PC-3 (cell line): ENCODE measurements around the gene ORM2. TPM values are rescaled to one million over a fixed set of nuclear protein-coding genes. Genes with fewer than 3 reads are reported as not detected.

Experiments used
- ATAC-seq: fragments of 200-7000 bp; cut with Tn5 transposase; 2 replicates; pipeline ENCODE4 v1.9.1; 2020; ENCODE audit warnings: mild to moderate bottlenecking, moderate library complexity
- BruUV-seq: library from RNA; stranded (reverse); fragments of 400-500 nt; replicated peaks from 2 replicates; lab custom pipeline; 2021; lab: Mats Ljungman, UMichigan
- CTCF ChIA-PET: fragments of 300-600 bp; sonication (Branson Sonifier 250); formaldehyde crosslinking; loops from one replicate; lab custom pipeline; 2022; ENCODE audit warnings: antibody characterized with exemption; lab: Charles Lee
- POLR2A ChIA-PET: fragments of 300-600 bp; sonication (Branson Sonifier 250); formaldehyde crosslinking; loops from one replicate; lab custom pipeline; 2022; ENCODE audit warnings: antibody characterized with exemption; ENCODE audit not compliant: unreplicated experiment; lab: Charles Lee
- DNase-seq: peaks from one replicate; pipeline ENCODE4 v3.0.0-alpha.2; 2015
- H2AFZ ChIP-seq: fragments of 300-600 bp; sonication (generic); 2 replicates; pipeline ENCODE4 v1.6.0; 2016; ENCODE audit warnings: antibody characterized with exemption, low read length
- H3F3A ChIP-seq: fragments of 300-600 bp; sonication (generic); one replicate; pipeline ENCODE4 v1.6.0; 2017; ENCODE audit warnings: antibody characterized with exemption, low read length, control low read depth, mild to moderate bottlenecking; ENCODE audit not compliant: unreplicated experiment
- H3K27ac ChIP-seq: fragments of 300-600 bp; sonication (generic); 2 replicates; pipeline ENCODE4 v1.5.1; 2016; ENCODE audit warnings: mild to moderate bottlenecking, low read length
- H3K27me3 ChIP-seq: fragments of 300-600 bp; sonication (generic); 2 replicates; pipeline ENCODE4 v1.6.1; 2016; ENCODE audit warnings: low read length, mixed read lengths
- H3K36me3 ChIP-seq: fragments of 300-600 bp; sonication (generic); 2 replicates; pipeline ENCODE4 v1.6.1; 2016; ENCODE audit warnings: low read depth, mixed run types, low read length, mixed read lengths
- H3K4me1 ChIP-seq: fragments of 300-600 bp; sonication (generic); 2 replicates; pipeline ENCODE4 v1.5.1; 2016; ENCODE audit warnings: low read length; ENCODE audit not compliant: insufficient read depth
- H3K4me2 ChIP-seq: fragments of 300-600 bp; sonication (generic); 2 replicates; pipeline ENCODE4 v1.6.0; 2016; ENCODE audit warnings: low read length
- H3K4me3 ChIP-seq: fragments of 300-600 bp; sonication (generic); 2 replicates; pipeline ENCODE4 v1.5.1; 2016; ENCODE audit warnings: mild to moderate bottlenecking, low read length, mixed read lengths
- H3K79me2 ChIP-seq: fragments of 300-600 bp; sonication (generic); 2 replicates; pipeline ENCODE4 v1.6.1; 2017; ENCODE audit warnings: low read length, mixed read lengths
- H3K9ac ChIP-seq: fragments of 300-600 bp; sonication (generic); 2 replicates; pipeline ENCODE4 v1.6.0; 2016; ENCODE audit warnings: mild to moderate bottlenecking, low read length
- H3K9me2 ChIP-seq: fragments of 300-600 bp; sonication (generic); replicated peaks from 2 replicates; pipeline ENCODE4 v1.6.1; 2016; ENCODE audit warnings: mixed run types, low read length, mixed read lengths
- H3K9me3 ChIP-seq: fragments of 300-600 bp; sonication (generic); 2 replicates; pipeline ENCODE4 v1.6.1; 2016; ENCODE audit warnings: low read length, mixed read lengths
- H4K20me1 ChIP-seq: fragments of 300-600 bp; sonication (generic); 2 replicates; pipeline ENCODE4 v1.6.1; 2016; ENCODE audit warnings: low read length, mixed read lengths
- EZH2 ChIP-seq: fragments of 300-600 bp; sonication (generic); IDR thresholded peaks from one replicate; pipeline ENCODE4 v1.6.1; 2017; ENCODE audit warnings: antibody characterized with exemption, mild to moderate bottlenecking, low read length; ENCODE audit not compliant: unreplicated experiment
- EZH2phosphoT487 ChIP-seq: fragments of 300-600 bp; sonication (generic); IDR thresholded peaks from 2 replicates; pipeline ENCODE4 v1.6.1; 2018; ENCODE audit warnings: mild to moderate bottlenecking, antibody characterized with exemption, low read length, borderline replicate concordance
- intact Hi-C: fragments of 100-400 bp; cut with micrococcal nuclease; formaldehyde crosslinking; loops from 2 replicates; pipeline ENCODE4 v1.9.0; 2023
- total RNA-seq: library from RNA; depleted of rRNA; stranded (reverse); fragments of >200 nt; gene quantifications from 2 replicates; pipeline ENCODE4 v1.2.3, GENCODE V29; 2014; rRNA removed
- TF ChIP-seq, protein P1 (sequence below): fragments of 300-600 bp; sonication (generic); conservative IDR thresholded peaks from 2 replicates; pipeline ENCODE4 v1.5.1; 2017; ENCODE audit warnings: antibody characterized with exemption, low read depth, mild to moderate bottlenecking, low read length

The ORM2 gene
- total RNA-seq, 1 experiment from 2014 or later, result not detected

DNA sequence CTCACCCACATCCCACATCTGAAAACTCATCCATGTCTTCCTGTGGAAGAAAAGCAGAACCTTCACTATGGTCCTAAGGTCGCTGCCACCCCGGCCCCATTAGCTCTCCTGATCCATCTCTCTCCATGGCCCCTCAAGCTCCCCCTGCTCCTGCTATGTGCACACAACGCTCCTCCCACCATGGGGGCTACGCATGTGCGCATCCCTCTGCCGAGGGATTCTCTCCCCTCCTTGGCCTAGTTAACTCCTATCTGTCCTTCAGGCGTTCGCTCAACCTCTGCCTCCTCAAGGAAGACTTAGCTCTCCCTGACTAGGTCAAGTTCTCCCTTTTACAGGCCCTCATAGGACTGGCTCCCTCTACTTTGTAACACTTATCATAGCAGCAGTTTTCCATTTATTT lies 48.3 kb downstream of the ORM2 start:
- ATAC-seq (no peak), DNase-seq (no peak)
- no TSS peak for BruUV-seq
- Histone ChIP-seq H3K9me2 (no peaks in the 10 kb centered on the region), H3K27me3 (no peaks in the 10 kb centered on the region), H2AFZ (no peak overlapping the region), H3F3A (no peaks in the 10 kb centered on the region), H3K4me1 (peaks cover 2% of the 10 kb centered on the region; the same call in 1 of the 2 replicates), H4K20me1 (no peaks in the 10 kb centered on the region), H3K27ac (no peak overlapping the region), H3K9ac (no peak overlapping the region), H3K9me3 (no peaks in the 10 kb centered on the region), H3K4me3 (no peak overlapping the region), H3K4me2 (no peak overlapping the region), H3K79me2 (no peaks in the 10 kb centered on the region), H3K36me3 (no peaks in the 10 kb centered on the region; the same call in 1 of the 2 replicates)
- intact Hi-C loops, result no loop called here
- POLR2A ChIA-PET, result no interaction called here
- CTCF ChIA-PET, result no interaction called here
- no peak for TF ChIP-seq EZH2
- no peak for TF ChIP-seq EZH2phosphoT487
- TF ChIP-seq, protein P1, sequence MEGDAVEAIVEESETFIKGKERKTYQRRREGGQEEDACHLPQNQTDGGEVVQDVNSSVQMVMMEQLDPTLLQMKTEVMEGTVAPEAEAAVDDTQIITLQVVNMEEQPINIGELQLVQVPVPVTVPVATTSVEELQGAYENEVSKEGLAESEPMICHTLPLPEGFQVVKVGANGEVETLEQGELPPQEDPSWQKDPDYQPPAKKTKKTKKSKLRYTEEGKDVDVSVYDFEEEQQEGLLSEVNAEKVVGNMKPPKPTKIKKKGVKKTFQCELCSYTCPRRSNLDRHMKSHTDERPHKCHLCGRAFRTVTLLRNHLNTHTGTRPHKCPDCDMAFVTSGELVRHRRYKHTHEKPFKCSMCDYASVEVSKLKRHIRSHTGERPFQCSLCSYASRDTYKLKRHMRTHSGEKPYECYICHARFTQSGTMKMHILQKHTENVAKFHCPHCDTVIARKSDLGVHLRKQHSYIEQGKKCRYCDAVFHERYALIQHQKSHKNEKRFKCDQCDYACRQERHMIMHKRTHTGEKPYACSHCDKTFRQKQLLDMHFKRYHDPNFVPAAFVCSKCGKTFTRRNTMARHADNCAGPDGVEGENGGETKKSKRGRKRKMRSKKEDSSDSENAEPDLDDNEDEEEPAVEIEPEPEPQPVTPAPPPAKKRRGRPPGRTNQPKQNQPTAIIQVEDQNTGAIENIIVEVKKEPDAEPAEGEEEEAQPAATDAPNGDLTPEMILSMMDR, result no peak

DNA sequence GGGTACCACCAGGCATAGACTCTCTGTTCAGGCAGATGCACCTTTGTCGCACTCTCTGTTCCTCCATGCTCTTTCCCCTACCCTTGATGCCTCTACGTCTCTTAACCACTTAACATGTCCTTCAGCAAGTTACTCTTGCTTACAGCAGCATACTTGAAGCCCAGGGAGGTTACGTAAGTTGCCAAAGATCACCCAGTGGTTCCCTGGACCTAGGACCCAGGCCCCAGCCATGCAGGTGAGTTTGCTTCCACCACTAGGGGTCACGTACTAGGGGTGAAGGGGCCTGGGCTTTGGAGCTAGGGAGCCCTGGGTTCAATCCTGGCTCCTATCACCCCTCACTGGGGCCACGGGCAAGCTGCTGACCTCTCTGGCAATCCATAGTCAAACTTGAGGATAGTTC lies 49.2 kb downstream of the ORM2 start:
- ChIA-PET POLR2A (no interaction called here), CTCF (no interaction called here)
- no peak for DNase-seq
- Histone ChIP-seq H3K4me1 (no peaks in the 10 kb centered on the region), H3K27me3 (no peaks in the 10 kb centered on the region), H3K79me2 (no peaks in the 10 kb centered on the region), H3K4me3 (no peak overlapping the region), H3K4me2 (no peak overlapping the region), H3K9ac (no peak overlapping the region), H3F3A (no peaks in the 10 kb centered on the region), H2AFZ (no peak overlapping the region), H3K9me2 (no peaks in the 10 kb centered on the region), H4K20me1 (no peaks in the 10 kb centered on the region), H3K36me3 (no peaks in the 10 kb centered on the region; the same call in 1 of the 2 replicates), H3K9me3 (no peaks in the 10 kb centered on the region), H3K27ac (no peak overlapping the region)
- no peak for TF ChIP-seq EZH2
- TF ChIP-seq EZH2phosphoT487, result no peak
- TF ChIP-seq, protein P1, result no peak
- ATAC-seq, result no peak
- no TSS peak for BruUV-seq
- intact Hi-C loops, result no loop called here

Other genes starting within 250 kb of the ORM2 start
- gene KIF12, start 230.6 kb upstream of the ORM2 start, total RNA-seq, result 4.4 and 6.3 TPM in 2 replicates
- gene COL27A1, start 174.3 kb upstream of the ORM2 start, total RNA-seq, result 4.3 and 11.4 TPM in 2 replicates
- not detected in 2 replicates for gene ORM1, start 6.8 kb upstream of the ORM2 start, total RNA-seq
- gene AKNA, start 58.1 kb downstream of the ORM2 start, total RNA-seq, result 7.6 and 9.1 TPM in 2 replicates
- 10.5 and 15.3 TPM in 2 replicates for gene WHRN, start 175.6 kb downstream of the ORM2 start, total RNA-seq